Pancreas (tissue), 10 donors: ENCODE measurements around the gene ERBB4. TPM values are rescaled to one million over a fixed set of nuclear protein-coding genes. Genes with fewer than 3 reads are reported as not detected.

Source experiments
- ATAC-seq, 4 donors: fragments of 200-7000 bp; cut with Tn5 transposase; one replicate each; pipeline versions ENCODE4 v1.8.0 to v1.9.1; 2020; ENCODE audit warnings: mild to moderate bottlenecking in 4 of 4, moderate library complexity in 4 of 4
- DNase-seq, 6 donors: peaks; one replicate each; pipeline ENCODE4 v3.0.0-alpha.2; 2020
- FAIRE-seq: peaks from 2 replicates; lab custom pipeline; 2012; peaks lifted over from hg19 to GRCh38; lab: Jason Lieb, UNC
- H3K27ac ChIP-seq, 4 donors: fragments of 200-600 bp; sonication (generic); 1 replicate in 3 of 4; 2 replicates in 1 of 4; pipeline versions ENCODE4 v1.5.0 to v1.8.0; 2020
- H3K27me3 ChIP-seq, 4 donors: fragments of 200-600 bp; one replicate each; pipeline ENCODE4 v1.8.0; 2021
- H3K36me3 ChIP-seq, 3 donors: fragments of 200-600 bp; sonication (generic) in 1 of 3; one replicate each; pipeline versions ENCODE4 v1.5.0 to v1.8.0; 2020 to 2021
- H3K4me1 ChIP-seq, 3 donors: fragments of 200-600 bp; one replicate each; pipeline ENCODE4 v1.8.0; 2021
- H3K4me3 ChIP-seq, 4 donors: fragments of 200-600 bp; sonication (generic) in 2 of 4; one replicate each; pipeline versions ENCODE4 v1.5.0 to v1.8.0; 2020 to 2021
- H3K9me3 ChIP-seq, 4 donors: fragments of 200-600 bp; one replicate each; pipeline ENCODE4 v1.8.0; 2021
- CTCF ChIP-seq, 4 donors: fragments of 200-600 bp; sonication (generic) in 3 of 4; IDR thresholded peaks; one replicate each; pipeline versions ENCODE4 v1.5.0 to v1.8.0; 2021; ENCODE audit warnings: antibody characterized with exemption in 4 of 4
- WGBS, 2 donors: extraction: QIAGEN DNeasy Blood & Tissue Kit; methylation state at CpG; one replicate each; pipeline ENCODE4 v1.1.7; 2013; 5-methylcytosine and 5-hydroxymethylcytosine counted together
- intact Hi-C, 3 donors: fragments of 100-400 bp; cut with DNase I; formaldehyde crosslinking; loops; one replicate each; pipeline versions ENCODE4 v1.11.1 to v1.14.2; 2022
- polyA plus RNA-seq, 2 donors: library from polyadenylated mRNA; stranded (reverse); fragments of 200-250 nt; gene quantifications; one replicate each; pipeline ENCODE4 v1.2.3, GENCODE V29; 2013
- total RNA-seq, 6 donors: library from RNA; stranded (reverse); fragmentation: NEBNext Ultra II Directional in 4 of 6; extraction: Animal tissue kit (Norgen Biotek cat#: 25700) in 4 of 6; gene quantifications; one replicate each; pipeline versions ENCODE4 v1.2.1 to v1.2.4, GENCODE V29; 2021 to 2023
- donor health status: healthy with polysubstance abuse.
- donor health status: DM: no; HTN: no; CAD: no; lungs with moderate emphysema.
- donor health status: DM: no; HTN: no; CAD: no.
- donor health status: control.
- donor health status: control.
- donor health status: Bipolar disorder and iron deficiency.
- donor health status: DM: yes; HTN: yes; CAD: no.
- donor health status: DM: no; HTN: no; CAD: no.
- donor health status: DM: no; HTN: no; CAD: no.
- donor health status: DM: yes; HTN: yes; CAD: no.

The ERBB4 gene
- total and polyA plus RNA-seq, 8 donors: 0.30 to 5.0 (median 3.3) TPM

- TF ChIP-seq CTCF (IDR thresholded peaks at IDR 0.05): no peak
Measured at GRCh38 chr2:211881449-211881848, 657.2 kb downstream of the ERBB4 start.

GRCh38 chr2:211879323-211879722, 659.3 kb downstream of the ERBB4 start:
- Histone ChIP-seq H3K4me1 (no peaks in the 10 kb centered on the region), H3K36me3 (no peaks in the 10 kb centered on the region), H3K9me3 (no peaks in the 10 kb centered on the region), H3K27ac (no peak overlapping the region), H3K27me3 (no peaks in the 10 kb centered on the region), H3K4me3 (no peak overlapping the region)
- ATAC-seq (no peak), FAIRE-seq (no peak), DNase-seq (no peak)
- intact Hi-C loops: no loop called here
- TF ChIP-seq CTCF (IDR thresholded peaks at IDR 0.05): no peak

More at GRCh38 chr2:211881449-211881848, 657.2 kb downstream of the ERBB4 start:
- no peak overlapping the region for H3K4me3 ChIP-seq
- no peak for ATAC-seq
- no peaks in the 10 kb centered on the region for H3K4me1 ChIP-seq
- intact Hi-C loops: no loop called here
- no peak overlapping the region for H3K27ac ChIP-seq
- DNase-seq: no peak
- H3K9me3 ChIP-seq: no peaks in the 10 kb centered on the region
- H3K36me3 ChIP-seq: no peaks in the 10 kb centered on the region
- FAIRE-seq: no peak
- H3K27me3 ChIP-seq: no peaks in the 10 kb centered on the region
- 62 to 67% methylated on average over 6 of the region's 6 CpGs for WGBS, 2 donors

GRCh38 chr2:211877061-211877460, 661.5 kb downstream of the ERBB4 start:
- no peak for FAIRE-seq

GRCh38 chr2:211875488-211875887, 663.1 kb downstream of the ERBB4 start:
- Histone ChIP-seq H3K27me3 (no peaks in the 10 kb centered on the region), H3K4me1 (no peaks in the 10 kb centered on the region), H3K9me3 (no peaks in the 10 kb centered on the region), H3K27ac (no peak overlapping the region), H3K4me3 (no peak overlapping the region), H3K36me3 (no peaks in the 10 kb centered on the region)
- no peak for DNase-seq
- no peak for FAIRE-seq
- intact Hi-C loops: no loop called here
- ATAC-seq: no peak
- no peak for TF ChIP-seq CTCF (IDR thresholded peaks at IDR 0.05)

More at GRCh38 chr2:211877061-211877460, 661.5 kb downstream of the ERBB4 start:
- 79 to 88% methylated on average over 4 of the region's 4 CpGs for WGBS, 2 donors
- no peaks in the 10 kb centered on the region for H3K4me1 ChIP-seq
- H3K27me3 ChIP-seq: no peaks in the 10 kb centered on the region
- no peak for DNase-seq
- intact Hi-C loops: no loop called here
- ATAC-seq: no peak
- H3K36me3 ChIP-seq: no peaks in the 10 kb centered on the region
- H3K9me3 ChIP-seq: no peaks in the 10 kb centered on the region
- H3K4me3 ChIP-seq: no peak overlapping the region
- no peak overlapping the region for H3K27ac ChIP-seq
- TF ChIP-seq CTCF (IDR thresholded peaks at IDR 0.05): no peak

- Histone ChIP-seq H3K27ac (no peak overlapping the region), H3K36me3 (no peaks in the 10 kb centered on the region), H3K4me3 (no peak overlapping the region), H3K27me3 (no peaks in the 10 kb centered on the region), H3K4me1 (no peaks in the 10 kb centered on the region), H3K9me3 (no peaks in the 10 kb centered on the region)
- TF ChIP-seq CTCF (IDR thresholded peaks at IDR 0.05): no peak
- 82 to 90% methylated on average over 3 of the region's 3 CpGs for WGBS, 2 donors
- FAIRE-seq: no peak
- no peak for ATAC-seq
- no peak for DNase-seq
- intact Hi-C loops: no loop called here
Measured at GRCh38 chr2:211868996-211869533, 669.5 kb downstream of the ERBB4 start.
